HFF-Myc (cell line): ENCODE results near the gene SNRNP200.
A peak's percentile ranks its signal among the peaks of the same experiment; 100 is the strongest.

Experiments
- DNase-seq: peaks from one replicate; pipeline ENCODE4 v3.0.0-alpha.2; 2011; ENCODE audit warnings: low read depth; ENCODE audit errors: extremely low read depth
- H3K4me3 ChIP-seq: replicated peaks from 2 replicates; pipeline ENCODE4 v1.5.1; 2011; ENCODE audit warnings: low read depth, mild to moderate bottlenecking, control low read depth, low read length
- CTCF ChIP-seq: IDR thresholded peaks from 2 replicates; pipeline ENCODE4 v1.5.1; 2012; ENCODE audit warnings: mild to moderate bottlenecking, low read depth, low read length, control low read depth; ENCODE audit errors: missing control alignments

SNRNP200 gene

DNA sequence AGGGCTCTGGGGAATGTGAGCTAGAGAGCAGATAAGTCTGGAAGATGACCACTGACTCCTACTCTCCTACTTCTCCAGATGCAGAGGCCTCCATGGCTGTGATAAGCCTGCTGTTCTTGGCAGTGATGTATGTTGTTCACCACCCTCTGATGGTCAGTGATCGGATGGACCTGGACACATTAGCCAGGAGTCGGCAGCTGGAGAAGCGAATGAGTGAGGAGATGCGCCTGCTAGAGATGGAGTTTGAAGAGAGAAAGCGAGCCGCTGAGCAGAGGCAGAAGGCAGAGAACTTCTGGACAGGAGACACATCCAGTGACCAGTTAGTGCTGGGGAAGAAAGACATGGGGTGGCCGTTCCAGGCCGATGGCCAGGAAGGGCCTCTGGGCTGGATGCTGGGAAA, 21.2 kb upstream of the SNRNP200 start:
- no peak for TF ChIP-seq CTCF
- peak overlapping the region; percentile 68 for H3K4me3 ChIP-seq
- DNase-seq: no peak

DNA sequence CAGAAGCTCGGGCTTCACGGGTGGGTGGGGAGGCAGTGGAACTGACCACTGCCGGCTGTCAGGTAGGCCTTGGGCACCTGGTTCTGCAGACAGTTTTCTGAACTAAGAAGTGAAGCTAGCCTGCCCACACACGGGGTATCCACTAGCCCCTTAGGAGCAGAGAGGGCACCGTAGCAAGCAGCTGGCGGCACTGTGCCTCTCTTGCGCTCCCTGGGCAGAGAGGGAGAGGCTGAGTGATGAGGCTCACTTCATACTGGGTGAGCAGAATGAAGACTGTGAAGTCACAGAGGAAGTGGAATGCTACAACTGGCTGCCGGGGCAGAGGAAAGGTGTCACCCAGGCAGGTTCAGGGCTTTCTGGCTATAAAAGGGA, 20.5 kb upstream of the SNRNP200 start:
- peak overlapping the region; percentile 68 for H3K4me3 ChIP-seq
- no peak for DNase-seq
- no peak for TF ChIP-seq CTCF

DNA sequence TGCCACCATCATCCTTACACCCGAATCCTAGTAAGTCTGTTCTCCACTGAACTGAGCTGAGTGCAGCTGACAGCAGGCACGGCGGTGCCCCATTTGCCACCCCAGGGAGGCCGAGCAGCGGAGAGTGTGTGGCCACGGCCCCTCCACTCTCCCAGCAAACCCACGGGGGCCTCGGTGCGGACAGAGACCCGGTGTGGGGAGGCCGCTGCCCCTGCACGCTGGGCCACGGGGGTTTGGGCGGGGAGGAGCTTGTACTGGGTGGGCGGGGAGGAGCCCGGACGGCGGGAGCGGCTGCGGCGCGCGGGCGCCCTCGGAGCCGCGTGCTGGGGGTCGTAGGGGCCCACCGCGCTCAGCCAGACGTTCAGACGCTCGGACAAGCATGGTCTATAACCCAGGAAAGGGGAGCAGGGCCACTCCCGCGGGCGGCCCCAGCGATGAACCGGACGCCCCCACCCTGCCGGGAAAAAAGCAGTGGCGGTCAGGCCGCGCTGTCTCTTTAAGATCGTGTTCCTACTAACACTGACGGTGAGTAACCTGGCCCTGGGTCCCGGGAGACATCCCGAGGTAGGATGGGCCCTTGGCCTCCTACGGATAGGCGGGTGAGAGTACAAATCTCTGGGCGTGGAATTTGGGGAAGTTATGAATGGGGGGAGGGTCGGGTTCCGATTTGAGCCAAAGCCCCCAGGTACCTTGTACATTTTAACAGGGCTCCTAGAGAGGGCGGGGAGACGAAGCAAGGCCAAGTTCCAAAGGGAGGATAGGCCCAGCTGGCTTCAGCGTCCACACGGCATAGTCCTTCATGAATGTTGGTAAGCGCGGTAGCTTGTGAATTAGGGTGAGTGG, 19.9 kb upstream of the SNRNP200 start, which contains the start of gene ITPRIPL1:
Gene ITPRIPL1 (plus strand): TSS at position 277 of the 843 bp plus-strand sequence. CDS start 523 bp downstream, at position 800.
- TF ChIP-seq CTCF: no peak
- DNase-seq: no peak
- H3K4me3 ChIP-seq: peak within 1 kb of the TSS; percentile 68

DNA sequence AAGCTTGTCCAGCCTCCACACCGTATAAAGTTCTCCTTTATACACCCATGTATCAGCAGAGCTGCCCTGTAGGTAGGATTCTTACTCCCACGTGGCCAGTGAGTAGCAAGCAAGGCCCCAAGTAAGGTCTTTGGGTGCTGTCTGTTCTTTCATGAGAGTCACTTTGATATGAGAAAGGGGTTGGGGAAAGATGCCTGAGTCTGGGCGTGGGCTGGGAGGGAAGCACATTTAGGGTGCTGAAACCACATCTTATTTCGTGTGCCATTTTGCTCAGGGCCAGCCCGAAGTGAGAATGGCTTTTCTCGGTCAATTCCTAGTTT, 19.3 kb upstream of the SNRNP200 start:
- peak overlapping the region; percentile 68 for H3K4me3 ChIP-seq
- no peak for TF ChIP-seq CTCF
- DNase-seq: no peak

- no peak for DNase-seq
- H3K4me3 ChIP-seq: no peak overlapping the region
- no peak for TF ChIP-seq CTCF
Measured at GRCh38 chr2:96323849-96324248, 18.5 kb upstream of the SNRNP200 start.

DNA sequence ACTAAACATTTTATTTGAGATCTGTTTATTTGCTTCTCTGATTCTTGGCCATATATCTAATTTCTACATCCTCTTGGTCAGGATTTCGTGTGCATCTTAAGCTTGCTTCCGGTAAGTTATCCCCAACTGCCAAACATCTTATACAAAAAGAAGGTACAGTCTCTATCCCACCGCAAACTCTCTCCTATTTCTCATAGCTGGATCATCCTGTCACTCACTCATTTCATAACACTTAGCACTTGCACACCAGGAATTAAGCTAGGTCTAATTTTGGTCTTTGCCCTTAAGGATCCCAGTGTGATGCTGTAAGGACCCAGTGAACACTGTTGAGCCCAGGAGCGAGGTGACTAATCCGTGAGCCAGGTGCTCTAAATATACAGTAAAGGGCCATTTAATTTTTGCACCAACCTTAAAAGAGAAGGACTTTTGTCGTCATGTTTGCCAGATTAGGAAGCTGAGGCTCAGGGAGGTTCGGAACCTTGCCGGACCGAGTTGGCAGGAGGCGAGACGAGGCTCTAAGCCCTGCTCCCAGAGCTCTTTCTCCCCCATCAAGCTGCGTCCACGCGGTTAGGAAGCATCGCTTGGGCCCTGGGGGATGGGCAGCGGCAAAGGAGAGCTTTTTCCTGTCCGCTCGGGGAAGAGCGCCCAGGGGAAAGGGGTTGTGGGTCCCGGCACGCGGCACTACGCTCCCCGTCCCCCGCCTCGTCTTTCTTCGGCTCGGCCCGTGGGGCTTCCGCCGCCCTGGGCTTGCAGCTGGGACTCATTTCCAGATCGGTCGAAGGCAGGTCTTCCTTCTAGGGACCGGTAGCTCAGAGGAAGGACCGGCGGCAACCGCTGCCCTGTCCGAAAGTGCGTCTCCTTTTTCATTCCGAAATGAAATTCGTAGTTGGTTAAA, 15.6 kb upstream of the SNRNP200 start:
- peak overlapping the region; percentile 69 for H3K4me3 ChIP-seq
- DNase-seq: no peak
- TF ChIP-seq CTCF: no peak
